A549 (cell line): ENCODE data around the gene ATAD5. TPM values are rescaled to one million over a fixed set of nuclear protein-coding genes. Genes with fewer than 3 reads are reported as not detected.

Source experiments
- ATAC-seq, 2 experiments: fragments of 200-7000 bp in 1 of 2; fragments of >200 bp in 1 of 2; cut with Nextera tagmentation in 1 of 2; cut with Tn5 transposase in 1 of 2; 3 replicates each; pipeline versions ENCODE4 v1.8.0 to v1.9.1; 2018 to 2020; ENCODE audit warnings: mild to moderate bottlenecking in 1 of 2, moderate library complexity in 1 of 2
- CTCF ChIA-PET: fragments of 300-600 bp; sonication (Branson Sonifier 250); formaldehyde crosslinking; extraction: SDS; loops from one replicate; lab custom pipeline; 2021; ENCODE audit warnings: antibody characterized with exemption, inconsistent platforms; lab: Yijun Ruan, JAX
- POLR2A ChIA-PET: fragments of 350-600 bp; formaldehyde crosslinking; extraction: SDS; loops from one replicate; lab custom pipeline; 2021; ENCODE audit warnings: antibody characterized with exemption, inconsistent platforms; lab: Yijun Ruan, JAX
- DNase-seq, 2 experiments: peaks; one replicate each; pipeline versions ENCODE4 v3.0.0 to v3.0.0-alpha.2; 2011 to 2016; ENCODE audit warnings: low read depth in 1 of 2, low spot score in 1 of 2
- FAIRE-seq: peaks from 2 replicates; lab custom pipeline; 2011; peaks lifted over from hg19 to GRCh38; lab: Jason Lieb, UNC
- H3K27ac ChIP-seq, 2 experiments: fragments of >200 bp; sonication (Bioruptor Twin); formaldehyde crosslinking; 3 replicates each; pipeline ENCODE4 v1.5.1; 2016 to 2017
- H3K4me1 ChIP-seq: fragments of >200 bp; sonication (Bioruptor Twin); formaldehyde crosslinking; 3 replicates; pipeline ENCODE4 v1.6.1; 2016
- H3K4me2 ChIP-seq: fragments of >200 bp; sonication (Bioruptor Twin); formaldehyde crosslinking; 3 replicates; pipeline ENCODE4 v1.6.1; 2016
- H3K4me3 ChIP-seq: fragments of >200 bp; sonication (Bioruptor Twin); formaldehyde crosslinking; 3 replicates; pipeline ENCODE4 v1.5.1; 2016
- H3K9me3 ChIP-seq: fragments of >200 bp; sonication (Bioruptor Twin); formaldehyde crosslinking; 3 replicates; pipeline ENCODE4 v1.6.1; 2016
- BCL3 ChIP-seq: fragments of >200 bp; sonication (Bioruptor Twin); formaldehyde crosslinking; IDR thresholded peaks from 3 replicates; pipeline ENCODE4 v1.6.1; 2016
- BHLHE40 ChIP-seq: IDR thresholded peaks from 2 replicates; pipeline ENCODE4 v1.6.1; 2012; ENCODE audit warnings: low read depth, low read length, inconsistent platforms
- CHD2 ChIP-seq: fragments of 150-350 bp; IDR thresholded peaks from 2 replicates; pipeline ENCODE4 v1.6.1; 2014; ENCODE audit warnings: low read length; ENCODE audit not compliant: partially characterized antibody
- EHF ChIP-seq: fragments of 250-450 bp; sonication (Bioruptor Pico); IDR thresholded peaks from 2 replicates; pipeline ENCODE4 v1.5.0; 2020; ENCODE audit warnings: mild to moderate bottlenecking
- ESRRA ChIP-seq: fragments of 150-350 bp; IDR thresholded peaks from 2 replicates; pipeline ENCODE4 v1.6.1; 2014; ENCODE audit warnings: mild to moderate bottlenecking, low read length, borderline replicate concordance
- FOSL2 ChIP-seq, 2 experiments: fragments of 450-650 bp in 1 of 2; fragments of >200 bp in 1 of 2; sonication (Bioruptor Twin) in 1 of 2; formaldehyde crosslinking; IDR thresholded peaks; 2 replicates each; pipeline versions ENCODE4 v1.5.0 to v1.6.1; 2016 to 2020; ENCODE audit warnings: mild to moderate bottlenecking in 1 of 2, moderate library complexity in 1 of 2
- GATA3 ChIP-seq: IDR thresholded peaks from 2 replicates; pipeline ENCODE4 v1.6.1; 2012; ENCODE audit warnings: borderline replicate concordance
- HEYL ChIP-seq: fragments of 250-450 bp; sonication (Bioruptor Pico); IDR thresholded peaks from 2 replicates; pipeline ENCODE4 v1.8.0; 2021; ENCODE audit warnings: mild to moderate bottlenecking, moderate library complexity
- HMGXB4 ChIP-seq: fragments of 250-450 bp; sonication (Bioruptor Pico); IDR thresholded peaks from 2 replicates; pipeline ENCODE4 v1.5.0; 2021; ENCODE audit warnings: mild to moderate bottlenecking, moderate library complexity, borderline replicate concordance
- MAFK ChIP-seq: fragments of 450-650 bp; IDR thresholded peaks from 2 replicates; pipeline ENCODE4 v1.6.1; 2014; ENCODE audit not compliant: partially characterized antibody
- MAX ChIP-seq: IDR thresholded peaks from 2 replicates; pipeline ENCODE4 v1.6.1; 2012
- MAZ ChIP-seq: fragments of 150-350 bp; IDR thresholded peaks from 2 replicates; pipeline ENCODE4 v1.6.1; 2014; ENCODE audit warnings: antibody characterized with exemption, low read depth, low read length, borderline replicate concordance
- MYC ChIP-seq: IDR thresholded peaks from 2 replicates; pipeline ENCODE4 v1.6.1; 2012; ENCODE audit warnings: mild to moderate bottlenecking, inconsistent platforms, low read length, improper control_type of control experiment, borderline replicate concordance
- NPAS2 ChIP-seq: fragments of 250-450 bp; sonication (Bioruptor Pico); IDR thresholded peaks from 2 replicates; pipeline ENCODE4 v1.8.0; 2022; ENCODE audit warnings: mild to moderate bottlenecking, moderate library complexity, borderline replicate concordance
- PBX3 ChIP-seq: IDR thresholded peaks from 2 replicates; pipeline ENCODE4 v1.6.1; 2012
- PHF8 ChIP-seq: fragments of 200-600 bp; sonication (generic); IDR thresholded peaks from 2 replicates; pipeline ENCODE4 v1.6.1; 2016; ENCODE audit warnings: low read depth, mild to moderate bottlenecking, antibody characterized with exemption, moderate library complexity, borderline replicate concordance
- REST ChIP-seq: fragments of 200-600 bp; sonication (generic); IDR thresholded peaks from 2 replicates; pipeline ENCODE4 v1.6.1; 2016; ENCODE audit warnings: antibody characterized with exemption, mild to moderate bottlenecking, moderate library complexity
- RNF2 ChIP-seq: fragments of 200-600 bp; sonication (generic); IDR thresholded peaks from 2 replicates; pipeline ENCODE4 v1.6.1; 2016; ENCODE audit warnings: low read depth, mild to moderate bottlenecking, antibody characterized with exemption, moderate library complexity, borderline replicate concordance
- SMC3 ChIP-seq: fragments of >200 bp; sonication (Bioruptor Twin); formaldehyde crosslinking; IDR thresholded peaks from 3 replicates; pipeline ENCODE4 v1.6.1; 2018; ENCODE audit warnings: inconsistent platforms
- TFCP2L1 ChIP-seq: fragments of 250-450 bp; sonication (Bioruptor Pico); IDR thresholded peaks from 2 replicates; pipeline ENCODE4 v1.5.0; 2021; ENCODE audit warnings: mild to moderate bottlenecking
- USF2 ChIP-seq: fragments of 450-650 bp; IDR thresholded peaks from 2 replicates; pipeline ENCODE4 v1.6.1; 2014; ENCODE audit warnings: antibody characterized with exemption
- ZC3H11A ChIP-seq: fragments of 450-650 bp; IDR thresholded peaks from 2 replicates; pipeline ENCODE4 v1.6.1; 2014; ENCODE audit warnings: antibody characterized with exemption, mild to moderate bottlenecking
- ZSCAN20 ChIP-seq: fragments of 250-450 bp; sonication (Bioruptor Pico); IDR thresholded peaks from 2 replicates; pipeline ENCODE4 v1.8.0; 2022; ENCODE audit warnings: mild to moderate bottlenecking, moderate library complexity
- WGBS: methylation state at CpG from one replicate; pipeline ENCODE4 v1.1.6; 2017; ENCODE audit errors: missing lambda C conversion rate; 5-methylcytosine and 5-hydroxymethylcytosine counted together
- polyA plus RNA-seq, 4 experiments: library from polyadenylated mRNA; depleted of rRNA in 3 of 4; stranded (reverse); fragments of >200 nt; fragmentation: RNase III in 1 of 4; extraction: RNeasy Plus Mini Kit Qiagen cat#74134 plus additional on column Dnase treatment in 1 of 4; gene quantifications; 2 replicates in 3 of 4; 3 replicates in 1 of 4; pipeline ENCODE4 v1.2.3, GENCODE V29; 2011 to 2017

ATAD5 gene
- polyA plus RNA-seq, 2 of the 4 experiments (the other 2 are of a cell fraction), result 4.5 to 9.5 TPM

GRCh38 chr17:30939051-30939689, 107.4 kb downstream of the ATAD5 start:
- CTCF ChIA-PET, result interaction anchor here (0.6 kb wide), 1 partner anchor 1324 kb away, joined by 4 read pairs; no protein-coding TSS in a partner anchor

GRCh38 chr17:30942308-30943079, 110.7 kb downstream of the ATAD5 start:
- Histone ChIP-seq H3K27ac (no peak overlapping the region), H3K4me2 (no peak overlapping the region), H3K4me3 (no peak overlapping the region), H3K9me3 (no peaks in the 10 kb centered on the region), H3K4me1 (no peaks in the 10 kb centered on the region)
- FAIRE-seq (no peak), ATAC-seq (no peak), DNase-seq (no peak)
- ChIA-PET POLR2A (no interaction called here), CTCF (no interaction called here)
- 56% methylated on average over 4 of the region's 4 CpGs for whole genome bisulfite sequencing
- TF ChIP-seq PHF8, result no peak
- TF ChIP-seq USF2, result no peak
- no peak for TF ChIP-seq PBX3
- TF ChIP-seq NPAS2 (CRISPR knock-in tag), result no peak
- no peak for TF ChIP-seq MAFK
- TF ChIP-seq FOSL2 (IDR thresholded peaks at IDR 0.05), result no peak
- no peak for TF ChIP-seq FOSL2 (CRISPR knock-in tag; IDR thresholded peaks at IDR 0.05)
- TF ChIP-seq MYC, result no peak
- no peak for TF ChIP-seq CHD2
- no peak for TF ChIP-seq BCL3
- no peak for TF ChIP-seq SMC3
- no peak for TF ChIP-seq GATA3
- no peak for TF ChIP-seq EHF (CRISPR knock-in tag)

More at GRCh38 chr17:30939051-30939689, 107.4 kb downstream of the ATAD5 start:
- FAIRE-seq (no peak), DNase-seq (no peak), ATAC-seq (no peak)
- TF ChIP-seq HMGXB4 (CRISPR knock-in tag) (no peak), ZC3H11A (no peak), MAZ (no peak), RNF2 (no peak), TFCP2L1 (CRISPR knock-in tag) (no peak), ZSCAN20 (CRISPR knock-in tag) (no peak), BHLHE40 (no peak), ESRRA (no peak), REST (no peak), HEYL (CRISPR knock-in tag) (no peak), MAX (no peak)
- H3K27ac ChIP-seq, result no peak overlapping the region
- no peak overlapping the region for H3K4me3 ChIP-seq
- 89% methylated on average over 13 of the region's 13 CpGs for WGBS
- H3K9me3 ChIP-seq, result no peaks in the 10 kb centered on the region
- POLR2A ChIA-PET, result no interaction called here
- H3K4me1 ChIP-seq, result no peaks in the 10 kb centered on the region
- H3K4me2 ChIP-seq, result no peak overlapping the region
